ENCODE results near the gene TANGO2.

- TF ChIP-seq POLR2A (IDR thresholded peaks at IDR 0.05; ENCODE audit: extremely low read depth, insufficient read length) (no peak), CTCF (IDR thresholded peaks at IDR 0.05; ENCODE audit: low read depth, low read length) (no peak)
Observed at GRCh38 chr22:20026996-20027601, 6.2 kb downstream of the TANGO2 start.

Data from NB4 (cell line).